Lung microvascular endothelial cell (primary cell): Measurements from ENCODE around the gene NUDT6. TPM values are rescaled to one million over a fixed set of nuclear protein-coding genes. Genes with fewer than 3 reads are reported as not detected.

Experiments used
- DNase-seq, 2 donors: peaks; one replicate each; pipeline versions ENCODE4 v3.0.0 to v3.0.0-alpha.2; 2010; ENCODE audit warnings: low read depth in 2 of 2
- total RNA-seq: library from RNA; depleted of rRNA; stranded (reverse); fragments of >200 nt; gene quantifications from 2 replicates; pipeline ENCODE4 v1.2.1, GENCODE V29; 2014

NUDT6 gene
- total RNA-seq, 1 donor from 2014 or later = 3.6 TPM

DNA sequence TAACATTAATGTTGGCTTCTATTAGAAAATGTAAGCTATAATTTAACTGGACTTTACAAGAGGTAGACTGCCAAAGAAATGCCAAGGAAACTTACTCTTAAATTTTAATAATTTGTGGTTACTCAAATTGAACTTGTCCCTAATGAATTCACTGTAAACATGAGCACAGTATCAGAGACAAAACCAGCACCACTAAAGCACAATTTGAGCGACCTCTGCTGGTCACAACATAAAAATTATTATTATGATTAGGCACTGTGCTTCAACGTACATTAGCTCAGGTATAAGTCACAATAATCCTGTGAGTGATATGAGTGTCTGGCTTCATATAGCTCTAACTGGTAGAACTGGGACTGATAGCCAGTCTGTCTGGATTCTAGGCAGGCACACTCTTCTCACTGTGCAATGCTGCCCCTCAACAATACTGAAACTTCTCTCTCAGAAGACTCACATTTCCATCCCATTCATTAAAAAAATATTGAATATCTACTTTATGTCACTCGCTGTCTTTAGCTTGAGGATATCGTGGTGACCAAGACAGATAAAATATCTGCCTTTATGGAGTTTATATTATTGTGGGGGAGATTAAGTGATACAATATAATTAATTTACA, 8.0 kb downstream of the NUDT6 start:
- DNase-seq = peak; percentile 54 to 72

DNA sequence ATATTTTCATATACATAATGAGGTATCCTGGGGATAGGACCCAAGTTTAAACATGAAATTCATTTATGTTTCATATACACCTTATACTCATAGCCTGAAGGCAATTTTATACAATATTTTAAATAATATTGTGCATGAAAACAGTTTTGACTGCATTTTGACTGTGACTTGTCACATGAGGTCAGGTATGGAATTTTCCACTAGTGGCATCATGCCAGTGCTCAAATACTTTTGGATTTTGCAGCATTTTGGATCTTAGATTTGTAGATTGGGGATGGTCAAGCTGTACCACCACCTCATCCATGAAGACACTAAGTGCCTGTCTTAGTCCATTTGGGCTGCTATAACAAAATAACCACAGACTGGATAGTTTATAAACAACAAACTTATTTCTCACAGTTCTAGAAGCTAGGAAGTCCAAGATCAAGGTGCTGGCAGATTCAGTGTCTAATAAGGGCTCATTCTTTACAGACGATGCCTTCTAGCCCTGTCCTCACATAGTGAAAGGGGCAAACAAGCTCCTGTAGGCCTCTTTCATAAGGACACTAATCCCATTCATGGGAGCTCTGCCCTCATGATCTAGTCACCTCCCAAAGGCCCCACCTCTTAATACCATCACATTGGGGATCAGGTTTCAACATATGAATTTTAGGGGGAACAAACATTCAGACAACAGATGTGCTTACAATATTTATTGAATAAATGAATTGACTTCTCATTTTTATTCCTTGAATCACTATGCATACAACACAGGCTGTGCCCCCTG, 9.4 kb downstream of the NUDT6 start:
- peak in 1 of 2 donors; percentile 79 for DNase-seq

DNA sequence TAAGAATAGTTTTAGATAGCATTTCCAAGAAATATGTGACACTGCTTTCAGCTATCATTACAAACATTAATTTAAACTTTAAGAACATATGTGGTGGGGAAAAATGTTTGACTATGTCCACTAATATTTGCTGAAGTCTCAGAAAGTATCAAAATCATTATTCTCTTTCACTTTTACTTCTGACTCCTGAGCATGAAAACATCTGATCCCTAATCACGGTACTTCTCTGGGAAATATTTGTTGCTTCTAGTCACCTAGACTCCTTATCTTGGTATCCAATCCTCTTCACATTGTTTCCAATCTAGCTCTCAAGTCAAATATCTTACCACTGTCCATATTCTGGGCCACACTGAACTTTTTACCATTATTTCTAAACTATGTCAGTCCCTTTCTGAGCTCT, 10.8 kb downstream of the NUDT6 start:
- peak in 1 of 2 donors; percentile 19 for DNase-seq

DNA sequence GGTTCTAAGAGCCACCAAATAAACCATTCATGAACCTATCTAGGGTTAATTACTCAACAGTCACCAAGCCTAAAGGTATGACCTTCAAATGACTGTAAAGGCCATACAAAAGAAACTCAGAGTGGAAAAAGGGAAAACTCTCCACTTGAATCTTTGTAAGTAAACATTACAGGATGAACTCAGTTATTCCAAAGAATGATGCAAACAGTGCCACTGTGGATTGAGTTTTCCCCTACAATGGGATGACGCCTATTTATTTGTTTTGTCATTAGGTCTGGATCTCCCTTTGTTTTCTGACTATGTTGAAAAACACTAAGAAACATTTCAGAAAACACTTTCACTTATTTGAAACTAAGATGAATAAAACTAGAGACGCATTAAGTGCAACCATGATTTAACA, 12.7 kb downstream of the NUDT6 start:
- DNase-seq = no peak

DNA sequence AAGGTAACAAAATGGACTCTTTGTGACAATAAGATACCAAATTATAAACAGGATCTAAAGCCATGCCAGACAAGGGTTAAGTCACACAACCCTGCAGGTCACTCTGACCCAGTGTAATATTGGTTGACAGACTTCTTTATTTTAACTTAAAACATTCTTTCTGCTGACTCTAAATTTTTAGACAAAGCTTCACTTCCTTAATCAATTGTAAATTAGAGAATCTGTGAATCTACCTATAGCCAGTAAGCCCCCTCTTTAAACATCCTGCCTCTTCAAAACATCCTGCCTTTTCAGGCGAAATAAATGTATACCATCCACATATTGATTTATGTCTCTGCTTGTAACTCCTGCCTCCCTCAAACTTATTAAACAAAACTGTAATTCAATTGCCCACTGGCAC, 14.2 kb downstream of the NUDT6 start:
- DNase-seq = no peak

DNA sequence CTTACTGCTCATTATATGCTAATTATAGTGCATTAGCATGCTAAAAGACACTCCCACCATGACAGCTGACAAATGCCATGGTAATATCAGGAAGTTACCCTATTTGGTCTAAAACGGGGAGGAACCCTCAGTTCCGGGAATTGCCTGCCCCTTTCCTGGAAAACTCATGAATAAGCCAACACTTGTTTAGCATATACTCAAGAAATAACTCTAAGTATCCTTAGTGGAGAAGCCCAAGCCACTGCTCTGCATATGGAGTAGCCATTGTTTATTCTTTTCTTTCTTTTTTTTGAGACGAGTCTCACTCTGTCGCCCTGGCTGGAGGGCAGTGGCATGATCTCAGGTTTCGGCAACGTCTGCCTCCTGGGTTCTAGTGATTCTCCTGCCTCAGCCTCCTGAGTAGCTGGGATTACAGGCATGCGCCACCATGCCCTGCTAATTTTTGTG, 15.5 kb downstream of the NUDT6 start:
- DNase-seq = no peak

DNA sequence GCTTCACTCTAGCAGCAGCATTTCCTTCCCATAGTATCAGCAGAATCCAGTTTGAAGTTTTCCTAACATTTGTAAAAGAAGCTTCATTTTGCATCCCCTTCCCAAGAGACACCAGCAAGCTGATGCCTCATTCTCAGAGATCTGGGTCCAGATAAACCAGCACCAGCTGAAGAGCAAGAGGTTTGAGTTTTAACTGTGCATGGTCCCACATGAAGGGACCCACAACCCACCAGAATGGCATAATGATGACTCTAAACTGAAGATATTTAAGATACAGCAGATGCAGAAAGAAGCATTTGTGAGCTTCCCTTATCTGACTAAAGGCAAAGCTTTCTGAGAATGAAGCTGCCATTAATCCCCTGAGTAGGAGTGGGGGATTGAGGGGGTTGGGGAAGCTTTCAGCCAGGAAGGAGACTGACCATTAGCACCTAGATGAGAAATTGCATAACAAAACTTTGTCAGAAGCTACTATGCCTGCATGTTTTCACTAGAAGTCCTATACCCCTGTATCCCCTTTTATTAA, 18.6 kb downstream of the NUDT6 start:
- no peak for DNase-seq

DNA sequence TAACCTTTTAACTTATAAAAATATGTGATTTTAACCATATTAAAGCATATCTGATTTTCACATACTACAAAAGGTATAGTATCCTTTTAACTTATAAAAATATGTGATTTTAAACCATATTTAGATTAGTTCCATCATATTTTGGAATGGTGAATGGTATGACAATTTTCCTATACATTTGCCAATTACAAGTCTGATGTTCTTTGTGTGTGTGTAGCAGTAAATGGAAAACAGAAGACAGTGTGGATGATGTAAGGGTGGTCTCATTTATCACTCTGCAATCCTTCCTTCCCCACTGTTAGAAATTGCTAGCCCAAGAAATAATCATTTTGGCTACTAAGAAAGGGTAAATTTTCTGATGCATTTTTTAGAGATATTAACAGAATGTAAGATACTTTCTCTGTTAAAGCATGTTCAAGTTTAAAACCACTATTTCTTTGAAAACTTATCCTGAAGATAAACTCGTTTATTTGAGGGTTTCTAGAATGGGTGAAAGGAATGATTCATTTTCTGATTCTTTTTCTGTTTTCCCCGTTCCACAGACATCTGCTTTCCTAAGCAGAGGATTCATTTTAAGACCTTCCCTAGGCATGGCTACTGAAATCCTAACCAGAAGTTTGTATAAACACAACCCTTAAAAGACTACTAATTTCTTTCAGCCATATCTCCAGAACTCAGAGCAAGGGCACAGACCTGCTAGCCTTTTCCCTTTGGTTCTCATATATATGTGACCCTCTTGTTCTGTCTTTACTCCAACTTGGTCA, 21.0 kb downstream of the NUDT6 start:
- no peak for DNase-seq

DNA sequence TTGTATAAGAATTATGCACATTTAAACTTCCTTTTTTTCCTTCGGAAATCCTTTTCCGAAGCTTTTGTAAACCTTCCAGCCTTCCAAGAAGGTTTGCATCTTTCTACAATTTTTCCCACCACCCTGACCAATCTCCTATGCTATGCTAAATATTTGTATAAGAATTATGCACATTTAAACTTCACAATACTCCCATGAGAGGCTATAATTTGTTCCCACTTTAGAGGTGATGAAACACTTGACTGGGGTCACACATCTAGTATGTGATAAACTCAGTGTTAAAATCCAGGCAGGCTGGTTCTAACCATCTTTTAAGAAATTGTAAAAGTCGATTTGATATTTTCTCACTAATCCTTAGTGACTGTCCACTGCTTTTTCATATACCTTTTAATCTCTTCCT, 22.1 kb downstream of the NUDT6 start:
- no peak for DNase-seq

DNA sequence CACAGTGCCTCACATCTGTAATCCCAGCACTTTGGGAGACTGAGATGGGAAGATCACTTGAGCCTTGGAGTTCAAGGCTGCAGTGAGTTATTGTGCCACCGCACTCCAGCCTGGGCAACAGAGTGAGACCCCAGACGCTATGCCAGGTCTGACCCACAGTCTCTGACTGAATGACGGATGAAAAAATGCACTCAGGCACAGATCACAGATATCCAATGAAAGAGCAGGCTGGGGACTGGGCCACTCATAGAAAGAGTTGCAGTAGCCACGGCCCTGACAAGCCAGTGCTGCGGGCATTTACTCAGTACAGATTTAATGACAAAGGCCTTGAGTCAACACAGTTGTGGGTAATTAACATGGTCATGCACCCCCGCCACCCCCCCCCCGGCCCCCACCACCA, 22.7 kb downstream of the NUDT6 start:
- DNase-seq = no peak

DNA sequence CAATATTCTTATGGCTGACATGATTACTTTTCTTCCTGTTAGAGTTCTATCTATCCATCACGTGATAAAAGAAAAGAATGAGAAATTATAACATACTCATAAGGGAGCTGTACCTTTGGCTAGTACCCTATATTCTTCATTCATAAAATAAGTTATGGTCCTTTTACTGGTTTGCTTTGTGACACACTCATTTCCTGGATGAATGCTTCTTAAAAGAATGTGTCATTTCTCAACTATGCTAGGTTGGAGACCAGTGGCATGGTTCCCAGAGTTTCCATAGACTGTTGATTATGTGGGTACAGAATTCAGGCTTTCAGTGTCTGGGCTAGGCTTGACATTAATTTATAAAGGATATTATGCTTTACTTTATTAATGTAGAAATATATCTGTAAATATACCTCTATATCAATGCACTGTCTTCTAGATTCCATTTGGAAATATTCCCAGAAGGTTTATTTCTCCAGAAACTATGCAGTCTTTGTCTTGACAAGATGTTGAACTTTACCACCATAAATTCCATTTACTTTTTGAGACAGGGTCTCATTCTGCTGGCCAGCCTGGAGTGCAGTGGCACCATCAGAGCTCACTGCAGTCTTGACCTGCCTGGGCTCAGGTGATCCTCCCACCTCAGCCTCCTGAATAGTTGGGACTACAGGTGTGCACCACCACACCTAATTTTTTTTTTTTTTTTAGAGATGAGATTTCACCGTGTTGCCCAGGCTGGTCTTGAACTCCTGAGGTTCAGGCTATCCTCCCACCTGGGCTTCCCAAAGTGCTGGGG, 23.8 kb downstream of the NUDT6 start:
- peak in 1 of 2 donors; percentile 89 for DNase-seq

DNA sequence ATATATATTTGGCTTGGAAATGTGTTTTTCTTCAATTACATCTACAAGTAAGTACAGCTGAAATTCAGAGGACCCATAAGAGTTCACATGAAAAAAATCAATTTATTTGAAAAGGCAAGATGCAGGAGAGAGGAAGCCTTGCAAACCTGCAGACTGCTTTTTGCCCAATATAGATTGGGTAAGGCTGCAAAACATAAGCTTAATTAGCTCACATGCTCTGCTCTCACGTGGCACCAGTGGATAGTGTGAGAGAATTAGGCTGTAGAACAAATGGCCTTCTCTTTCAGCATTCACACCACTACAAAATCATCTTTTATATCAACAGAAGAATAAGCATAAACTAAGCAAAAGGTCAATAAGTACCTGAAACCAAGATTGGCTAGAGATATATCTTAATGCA, 26.1 kb downstream of the NUDT6 start:
- no peak for DNase-seq

DNA sequence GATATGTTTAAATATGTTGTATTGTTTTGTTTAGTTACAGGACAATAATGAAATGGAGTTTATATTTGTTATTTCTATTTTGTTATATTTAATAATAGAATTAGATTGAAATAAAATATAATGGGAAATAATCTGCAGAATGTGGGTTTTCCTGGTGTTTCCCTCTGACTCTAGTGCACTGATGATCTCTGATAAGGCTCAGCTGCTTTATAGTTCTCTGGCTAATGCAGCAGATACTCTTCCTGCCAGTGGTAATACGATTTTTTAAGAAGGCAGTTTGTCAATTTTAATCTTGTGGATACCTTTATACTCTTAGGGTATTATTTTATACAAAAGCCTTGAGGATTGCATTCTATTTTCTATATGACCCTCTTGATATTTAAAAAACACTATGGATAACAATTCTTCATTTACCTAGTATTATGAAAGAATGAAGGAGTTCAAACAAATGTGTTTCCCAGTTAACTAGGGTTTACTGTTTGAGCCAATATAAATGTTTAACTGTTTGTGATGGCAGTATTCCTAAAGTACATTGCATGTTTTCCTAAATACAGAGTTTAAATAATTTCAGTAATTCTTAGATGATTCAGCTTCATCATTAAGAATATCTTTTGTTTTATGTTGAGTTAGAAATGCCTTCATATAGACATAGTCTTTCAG, 26.9 kb downstream of the NUDT6 start:
- DNase-seq = peak in 1 of 2 donors; percentile 54

DNA sequence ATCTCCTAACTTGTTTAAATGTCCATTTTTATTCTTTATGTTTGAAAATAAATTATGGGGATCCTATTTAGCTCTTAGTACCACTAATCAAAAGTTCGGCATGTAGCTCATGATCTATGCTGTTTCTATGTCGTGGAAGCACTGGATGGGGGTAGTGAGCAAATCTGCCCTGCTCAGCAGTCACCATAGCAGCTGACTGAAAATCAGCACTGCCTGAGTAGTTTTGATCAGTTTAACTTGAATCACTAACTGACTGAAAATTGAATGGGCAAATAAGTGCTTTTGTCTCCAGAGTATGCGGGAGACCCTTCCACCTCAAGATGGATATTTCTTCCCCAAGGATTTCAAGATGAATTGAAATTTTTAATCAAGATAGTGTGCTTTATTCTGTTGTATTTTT, 27.6 kb downstream of the NUDT6 start:
- peak in 1 of 2 donors; percentile 44 for DNase-seq

DNA sequence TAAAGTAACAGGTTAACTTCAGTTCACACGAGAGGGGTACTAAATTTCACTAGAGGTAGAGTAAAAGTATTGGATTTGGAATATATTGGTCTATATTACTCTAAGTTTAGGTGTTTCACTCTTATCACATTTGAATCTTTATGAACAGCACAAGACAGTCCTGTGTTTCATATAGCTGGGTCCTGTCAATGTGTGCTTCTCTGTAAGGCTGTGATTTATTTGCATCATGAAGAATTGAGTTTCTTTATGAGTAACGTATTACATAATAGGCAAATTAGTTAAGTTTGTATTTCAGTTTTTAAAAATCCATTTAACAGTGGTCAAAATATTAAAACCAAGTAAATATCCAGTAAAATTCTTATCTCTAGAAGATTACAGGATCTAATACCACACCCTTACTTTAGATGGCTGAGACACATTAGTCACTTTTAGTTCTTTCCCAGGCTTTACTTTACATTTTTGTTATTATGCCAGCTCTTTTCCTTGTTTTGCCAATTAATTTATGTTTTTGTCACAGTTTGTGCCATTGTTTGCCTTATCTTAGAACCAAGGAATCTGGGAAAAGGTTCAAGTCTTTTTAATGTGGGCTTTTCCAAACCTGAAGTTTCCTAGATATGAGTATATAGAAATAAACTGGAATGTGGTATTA, 32.1 kb downstream of the NUDT6 start:
- DNase-seq = peak in 1 of 2 donors; percentile 45

DNA sequence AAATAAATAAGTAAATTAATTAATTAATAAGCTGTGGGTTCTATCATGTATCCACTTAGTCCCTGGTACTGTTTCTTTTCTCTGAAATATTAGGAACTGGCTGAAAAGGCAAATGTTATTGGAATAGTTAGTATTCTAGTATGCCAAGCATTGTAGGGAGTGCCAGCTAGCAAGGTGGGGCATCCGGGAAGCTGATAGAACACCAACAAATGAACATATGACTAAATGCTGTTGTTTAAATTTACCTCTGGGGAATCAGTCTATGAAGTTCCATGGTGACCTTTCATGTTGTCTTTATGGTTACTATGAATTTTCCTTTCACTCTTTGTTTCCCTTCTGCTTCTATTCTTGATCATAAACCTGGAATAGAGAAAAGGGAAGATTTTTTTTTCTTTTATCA, 32.7 kb downstream of the NUDT6 start:
- DNase-seq = peak; percentile 31 to 60

DNA sequence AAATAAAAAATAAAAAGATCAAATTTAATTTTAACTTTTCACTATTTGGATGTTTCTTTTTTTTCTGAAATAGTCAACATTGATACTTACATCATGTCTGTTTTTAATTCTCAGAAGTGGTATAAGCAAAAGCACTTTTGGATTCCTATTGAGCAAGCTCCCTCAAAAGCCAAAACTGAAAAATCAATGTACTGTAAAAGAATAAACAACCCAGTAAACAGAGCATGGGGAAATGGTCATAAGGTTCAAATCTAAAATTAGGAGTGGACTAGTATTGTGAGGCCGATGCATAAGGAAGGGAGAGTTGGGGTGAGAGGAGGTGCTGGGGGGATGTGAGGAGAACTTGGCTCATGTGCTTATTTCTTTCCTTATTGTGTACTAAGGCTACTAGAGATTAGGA, 37.9 kb downstream of the NUDT6 start:
- no peak for DNase-seq

DNA sequence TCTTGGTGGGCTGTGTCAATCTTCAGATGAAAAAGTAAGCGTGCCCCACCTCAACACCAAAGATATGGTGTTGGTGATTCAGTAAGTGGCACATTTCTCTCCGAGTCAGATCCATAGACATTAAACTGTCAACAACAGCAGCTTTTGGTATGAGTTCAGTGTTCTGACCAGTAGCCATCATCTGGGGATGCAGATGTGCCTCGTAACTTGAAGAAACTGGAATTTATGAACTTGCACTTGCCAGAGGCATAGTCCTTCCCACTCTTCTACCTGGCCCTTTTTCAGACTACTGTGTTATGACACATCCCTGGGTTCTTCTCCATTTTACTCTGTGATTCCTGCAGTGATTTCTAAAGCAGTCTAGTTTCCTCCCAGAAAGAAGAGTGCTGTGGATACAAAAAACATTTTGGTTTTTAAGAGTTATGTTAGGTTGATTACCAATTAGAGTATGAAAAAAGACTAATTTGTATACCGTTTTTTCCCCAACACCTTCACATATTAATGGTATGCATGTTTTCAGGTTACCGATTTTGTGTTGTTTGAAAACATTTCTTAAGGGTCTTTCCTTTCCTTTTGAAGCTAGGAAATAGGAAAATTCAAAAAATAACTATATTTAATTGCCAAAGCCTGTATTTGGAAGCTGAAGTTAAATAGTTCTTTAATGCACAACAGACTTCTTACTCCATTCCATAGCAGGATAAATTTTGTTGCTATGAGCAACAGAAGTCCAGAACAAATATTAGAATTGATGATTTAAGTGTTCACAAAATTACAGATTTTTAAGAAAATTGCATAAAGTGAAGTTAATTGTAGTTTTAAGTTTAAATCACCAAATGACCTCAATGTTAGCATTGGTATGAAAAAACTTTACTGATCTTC, 39.3 kb downstream of the NUDT6 start:
- DNase-seq = no peak

DNA sequence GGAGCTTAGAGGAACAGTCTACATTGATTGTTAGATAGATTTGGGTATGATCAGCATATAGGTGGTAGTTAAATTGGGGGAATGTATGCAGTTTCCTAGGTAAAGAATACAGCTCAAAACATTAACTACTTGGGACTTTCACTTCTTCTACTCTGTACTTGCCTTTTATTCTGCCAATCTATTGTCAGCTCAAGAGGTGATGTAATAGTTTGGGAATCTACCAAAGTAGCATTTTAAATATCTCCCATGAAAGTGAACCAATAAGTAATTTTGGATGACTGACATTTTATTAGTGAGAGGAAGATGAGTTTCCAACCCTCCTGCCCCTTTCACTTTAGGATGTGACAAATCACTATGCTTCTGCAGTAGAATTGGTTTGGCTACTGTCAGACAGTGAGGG, 43.4 kb downstream of the NUDT6 start:
- peak in 1 of 2 donors; percentile 58 for DNase-seq
